ENCODE data around the gene HOXB3.

DNA sequence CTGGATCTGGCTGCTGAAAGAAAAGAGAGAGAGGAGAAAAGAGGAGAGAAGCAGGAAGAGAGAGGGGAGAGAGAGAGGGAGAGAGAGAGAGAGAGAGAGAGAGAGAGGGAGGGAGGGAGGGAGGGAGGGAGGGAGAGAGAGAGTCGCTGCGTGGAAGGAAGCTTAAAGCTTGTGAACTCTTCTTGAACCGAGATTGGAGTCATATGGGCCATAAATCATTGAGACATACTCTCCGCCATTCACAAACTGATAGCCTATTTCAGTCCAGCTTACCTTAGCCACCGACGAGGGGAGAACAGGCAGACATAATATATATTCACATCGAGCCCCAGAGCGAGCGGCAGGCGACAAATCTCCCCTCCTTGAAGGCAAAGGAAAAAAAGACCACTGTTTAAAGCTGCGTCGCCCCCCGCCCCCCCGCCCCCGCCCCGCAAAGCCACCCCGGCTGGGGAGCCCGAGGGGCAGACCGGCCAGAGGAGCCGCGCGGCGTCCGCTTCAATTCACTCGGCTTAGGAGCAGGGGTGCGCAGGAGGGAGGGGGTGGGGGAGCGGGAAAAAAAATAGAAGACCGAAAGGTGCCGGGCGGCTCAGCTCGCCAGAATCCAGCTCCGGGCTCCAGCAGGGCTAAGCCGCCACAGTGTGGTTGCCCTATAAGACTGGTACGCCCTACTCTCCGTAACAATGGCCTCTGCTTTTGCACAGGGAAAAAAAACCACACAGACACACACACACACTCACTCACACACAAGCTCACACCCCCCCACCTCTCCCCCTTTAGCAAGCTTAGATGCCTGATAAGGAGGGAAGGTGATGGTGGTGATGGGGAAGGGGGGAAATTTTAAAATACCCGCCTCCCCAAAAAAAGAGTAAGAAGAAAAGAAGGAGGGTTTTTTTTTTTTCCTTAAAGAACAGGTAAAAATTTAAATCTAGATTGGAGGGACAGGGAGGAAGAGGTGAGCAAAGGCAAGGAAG lies 34.5 kb downstream of the HOXB3 start:
- TF ChIP-seq EP300 (IDR thresholded peaks at IDR 0.05; ENCODE audit: borderline replicate concordance in 1 of 2, low read depth in 1 of 2, low read length in 1 of 2) (no peak), RAD21 (IDR thresholded peaks at IDR 0.05; ENCODE audit: low read length) (no peak), GATA2 (CRISPR knock-in tag; IDR thresholded peaks at IDR 0.05) (no peak), GABPA (IDR thresholded peaks at IDR 0.05; ENCODE audit: low read depth) (no peak), FOXJ3 (CRISPR knock-in tag; IDR thresholded peaks at IDR 0.05) (no peak), JUND (IDR thresholded peaks at IDR 0.05) (no peak), TAF1 (IDR thresholded peaks at IDR 0.05; ENCODE audit: borderline replicate concordance, low read depth, low read length) (no peak), TCF12 (IDR thresholded peaks at IDR 0.05) (no peak), RCOR1 (IDR thresholded peaks at IDR 0.05; ENCODE audit: low read length) (no peak), YY1 (IDR thresholded peaks at IDR 0.05; ENCODE audit: low read depth) (no peak)
- TF ChIP-seq, protein P1, sequence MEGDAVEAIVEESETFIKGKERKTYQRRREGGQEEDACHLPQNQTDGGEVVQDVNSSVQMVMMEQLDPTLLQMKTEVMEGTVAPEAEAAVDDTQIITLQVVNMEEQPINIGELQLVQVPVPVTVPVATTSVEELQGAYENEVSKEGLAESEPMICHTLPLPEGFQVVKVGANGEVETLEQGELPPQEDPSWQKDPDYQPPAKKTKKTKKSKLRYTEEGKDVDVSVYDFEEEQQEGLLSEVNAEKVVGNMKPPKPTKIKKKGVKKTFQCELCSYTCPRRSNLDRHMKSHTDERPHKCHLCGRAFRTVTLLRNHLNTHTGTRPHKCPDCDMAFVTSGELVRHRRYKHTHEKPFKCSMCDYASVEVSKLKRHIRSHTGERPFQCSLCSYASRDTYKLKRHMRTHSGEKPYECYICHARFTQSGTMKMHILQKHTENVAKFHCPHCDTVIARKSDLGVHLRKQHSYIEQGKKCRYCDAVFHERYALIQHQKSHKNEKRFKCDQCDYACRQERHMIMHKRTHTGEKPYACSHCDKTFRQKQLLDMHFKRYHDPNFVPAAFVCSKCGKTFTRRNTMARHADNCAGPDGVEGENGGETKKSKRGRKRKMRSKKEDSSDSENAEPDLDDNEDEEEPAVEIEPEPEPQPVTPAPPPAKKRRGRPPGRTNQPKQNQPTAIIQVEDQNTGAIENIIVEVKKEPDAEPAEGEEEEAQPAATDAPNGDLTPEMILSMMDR (IDR thresholded peaks at IDR 0.05), result no peak
- TF ChIP-seq, protein P2, sequence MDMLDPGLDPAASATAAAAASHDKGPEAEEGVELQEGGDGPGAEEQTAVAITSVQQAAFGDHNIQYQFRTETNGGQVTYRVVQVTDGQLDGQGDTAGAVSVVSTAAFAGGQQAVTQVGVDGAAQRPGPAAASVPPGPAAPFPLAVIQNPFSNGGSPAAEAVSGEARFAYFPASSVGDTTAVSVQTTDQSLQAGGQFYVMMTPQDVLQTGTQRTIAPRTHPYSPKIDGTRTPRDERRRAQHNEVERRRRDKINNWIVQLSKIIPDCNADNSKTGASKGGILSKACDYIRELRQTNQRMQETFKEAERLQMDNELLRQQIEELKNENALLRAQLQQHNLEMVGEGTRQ (IDR thresholded peaks at IDR 0.05; ENCODE audit: borderline replicate concordance, low read depth, low read length), result no peak
- TF ChIP-seq, protein P3, sequence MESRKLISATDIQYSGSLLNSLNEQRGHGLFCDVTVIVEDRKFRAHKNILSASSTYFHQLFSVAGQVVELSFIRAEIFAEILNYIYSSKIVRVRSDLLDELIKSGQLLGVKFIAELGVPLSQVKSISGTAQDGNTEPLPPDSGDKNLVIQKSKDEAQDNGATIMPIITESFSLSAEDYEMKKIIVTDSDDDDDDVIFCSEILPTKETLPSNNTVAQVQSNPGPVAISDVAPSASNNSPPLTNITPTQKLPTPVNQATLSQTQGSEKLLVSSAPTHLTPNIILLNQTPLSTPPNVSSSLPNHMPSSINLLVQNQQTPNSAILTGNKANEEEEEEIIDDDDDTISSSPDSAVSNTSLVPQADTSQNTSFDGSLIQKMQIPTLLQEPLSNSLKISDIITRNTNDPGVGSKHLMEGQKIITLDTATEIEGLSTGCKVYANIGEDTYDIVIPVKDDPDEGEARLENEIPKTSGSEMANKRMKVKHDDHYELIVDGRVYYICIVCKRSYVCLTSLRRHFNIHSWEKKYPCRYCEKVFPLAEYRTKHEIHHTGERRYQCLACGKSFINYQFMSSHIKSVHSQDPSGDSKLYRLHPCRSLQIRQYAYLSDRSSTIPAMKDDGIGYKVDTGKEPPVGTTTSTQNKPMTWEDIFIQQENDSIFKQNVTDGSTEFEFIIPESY (IDR thresholded peaks at IDR 0.05; ENCODE audit: borderline replicate concordance, low read depth), result no peak
- TF ChIP-seq, protein P4, sequence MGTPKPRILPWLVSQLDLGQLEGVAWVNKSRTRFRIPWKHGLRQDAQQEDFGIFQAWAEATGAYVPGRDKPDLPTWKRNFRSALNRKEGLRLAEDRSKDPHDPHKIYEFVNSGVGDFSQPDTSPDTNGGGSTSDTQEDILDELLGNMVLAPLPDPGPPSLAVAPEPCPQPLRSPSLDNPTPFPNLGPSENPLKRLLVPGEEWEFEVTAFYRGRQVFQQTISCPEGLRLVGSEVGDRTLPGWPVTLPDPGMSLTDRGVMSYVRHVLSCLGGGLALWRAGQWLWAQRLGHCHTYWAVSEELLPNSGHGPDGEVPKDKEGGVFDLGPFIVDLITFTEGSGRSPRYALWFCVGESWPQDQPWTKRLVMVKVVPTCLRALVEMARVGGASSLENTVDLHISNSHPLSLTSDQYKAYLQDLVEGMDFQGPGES (IDR thresholded peaks at IDR 0.05; ENCODE audit: low read depth, low read length), result no peak
